ENCODE data around the gene CTBP1. TPM values are rescaled to one million over a fixed set of nuclear protein-coding genes. Genes with fewer than 3 reads are reported as not detected.
"Not testable (repeated sequence)": the region's sequence is repeated elsewhere in the genome, so short reads cannot be mapped to it uniquely, and the experiment has no call there.

The CTBP1 gene
- total RNA-seq (2014; rRNA removed; shearing (Covaris generic)), result 631 and 665 TPM in 2 replicates

DNA sequence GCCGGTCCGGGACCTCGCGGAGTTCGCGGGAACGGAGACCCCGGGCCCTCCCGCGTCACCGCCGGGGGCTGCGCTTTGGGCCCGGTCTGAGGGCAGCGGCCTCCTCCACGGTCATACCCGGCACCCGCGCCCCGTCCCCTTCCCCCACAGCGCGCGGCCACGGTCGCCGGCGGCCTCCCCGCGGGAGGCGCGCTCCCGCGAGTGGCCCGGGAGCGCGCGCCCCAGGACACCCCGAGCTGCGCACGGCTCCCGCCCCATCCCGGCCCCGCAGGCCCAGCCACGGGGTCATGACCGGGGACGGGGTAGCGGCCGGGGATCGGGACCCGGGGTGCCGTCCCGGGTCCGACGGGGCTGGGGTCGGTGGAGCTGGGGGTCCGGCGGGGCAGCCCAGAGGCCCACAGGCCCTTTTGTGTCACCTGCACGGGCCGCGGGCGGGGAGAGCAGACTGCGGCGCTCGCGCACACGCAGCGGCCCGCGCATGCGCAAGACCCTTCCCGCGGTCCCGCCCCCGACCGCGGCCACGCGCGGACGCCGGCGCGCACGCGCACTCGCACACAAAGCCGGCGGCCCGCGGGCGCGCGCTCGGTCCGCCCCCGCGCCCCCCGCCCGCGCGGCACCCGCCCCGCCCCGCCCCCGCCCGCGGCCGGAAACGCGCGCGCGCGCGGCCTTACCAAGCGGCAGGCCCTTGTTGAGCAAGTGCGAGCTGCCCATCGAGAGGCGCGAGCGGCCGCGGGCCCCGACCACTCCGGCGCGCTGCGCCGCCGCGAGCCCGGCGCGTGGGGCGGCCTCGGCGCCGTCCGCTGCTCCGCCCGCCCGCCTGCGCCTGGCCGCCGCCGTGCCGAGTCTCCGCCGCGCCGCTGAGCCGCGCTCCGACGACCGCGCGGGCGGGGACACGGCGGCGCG, at the start of gene CTBP1:
CTBP1 (minus strand) TSS at position 886 of the 903 bp plus-strand sequence. CDS start 7,799 bp downstream, outside the sequence.
- DNase-seq (ENCODE audit: low spot score), result peak; percentile 76

DNA sequence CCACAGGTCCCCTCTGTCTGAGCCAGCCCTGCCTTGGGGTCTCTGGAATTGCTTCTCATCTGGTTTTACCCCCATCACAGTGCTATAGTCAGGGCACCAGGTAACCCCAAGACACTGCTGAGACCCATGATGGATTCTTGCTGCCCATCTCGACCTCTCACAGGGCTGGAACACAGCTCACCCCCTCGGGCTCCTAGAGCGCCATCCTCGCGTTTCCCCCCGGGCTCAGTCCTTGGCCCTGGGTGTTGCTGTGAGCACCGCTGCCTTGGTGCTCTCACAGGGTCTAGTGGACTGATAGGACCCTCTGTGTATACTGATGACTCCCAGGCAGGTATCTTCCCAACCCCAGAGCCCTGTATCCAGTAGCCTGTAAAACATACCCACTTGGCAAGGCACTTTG, 49.5 kb upstream of the CTBP1 start:
- no peak for DNase-seq (ENCODE audit: low spot score)

DNA sequence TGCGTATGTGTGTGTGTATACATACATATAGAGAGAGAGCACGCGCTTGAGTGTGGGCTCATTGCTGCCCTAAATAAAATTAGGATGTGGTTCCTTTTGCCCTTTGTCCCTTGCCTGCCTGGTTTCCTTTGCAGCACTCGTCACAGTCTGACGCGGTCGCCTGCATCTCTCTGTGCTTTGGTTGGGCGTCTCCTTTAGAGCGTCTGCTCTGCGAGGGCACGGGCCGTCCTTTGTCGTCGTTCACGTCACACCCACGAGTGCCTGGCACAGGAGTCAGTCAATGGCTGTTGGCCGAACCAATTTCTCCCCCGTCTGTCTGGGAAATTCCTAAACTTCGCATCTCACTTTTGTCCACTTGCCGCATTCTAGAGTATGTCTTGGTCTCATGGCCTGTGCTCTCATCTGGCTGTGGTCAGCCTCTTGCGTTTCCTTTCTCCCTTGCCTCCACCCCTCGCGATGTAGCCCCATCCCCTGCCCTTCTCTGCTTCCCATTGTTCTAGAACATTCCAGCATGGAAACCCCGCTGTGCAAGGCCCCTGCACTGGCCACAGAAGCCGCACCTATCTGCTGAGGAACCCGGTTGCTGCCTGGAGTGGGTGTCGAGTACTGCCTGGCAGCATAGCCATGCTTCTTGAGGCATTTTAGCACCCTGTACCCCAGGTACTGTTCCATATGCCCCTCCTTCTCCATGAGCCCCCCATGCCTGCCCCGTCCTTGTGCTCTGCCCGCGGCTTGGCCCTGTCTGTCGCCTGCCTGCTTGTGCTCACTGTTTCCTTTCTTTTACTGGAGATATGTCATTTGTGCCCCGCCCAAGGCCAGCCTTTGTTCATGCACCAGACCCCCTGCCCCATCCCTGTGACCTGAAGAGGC, 48.8 kb upstream of the CTBP1 start:
- DNase-seq (ENCODE audit: low spot score), result no peak

DNA sequence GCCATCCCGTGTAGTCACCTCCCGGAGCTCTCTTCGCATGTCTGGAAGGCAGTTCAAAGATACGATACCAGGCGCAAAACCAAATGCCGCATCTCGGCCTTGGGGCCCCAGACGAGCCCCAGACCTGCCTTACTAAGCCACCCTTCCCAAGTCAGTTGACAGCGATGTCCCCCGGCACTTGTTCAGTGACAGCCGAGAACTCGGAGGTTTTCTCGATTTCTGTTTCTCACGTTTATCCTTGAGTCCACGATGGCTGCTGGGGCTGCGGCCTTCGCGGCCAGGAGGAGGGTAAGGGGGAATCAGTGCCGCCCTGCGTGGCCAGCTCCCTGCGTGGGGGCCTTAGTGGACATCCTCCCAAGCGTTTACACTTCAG, 48.1 kb upstream of the CTBP1 start:
- DNase-seq (ENCODE audit: low spot score), result no peak

DNA sequence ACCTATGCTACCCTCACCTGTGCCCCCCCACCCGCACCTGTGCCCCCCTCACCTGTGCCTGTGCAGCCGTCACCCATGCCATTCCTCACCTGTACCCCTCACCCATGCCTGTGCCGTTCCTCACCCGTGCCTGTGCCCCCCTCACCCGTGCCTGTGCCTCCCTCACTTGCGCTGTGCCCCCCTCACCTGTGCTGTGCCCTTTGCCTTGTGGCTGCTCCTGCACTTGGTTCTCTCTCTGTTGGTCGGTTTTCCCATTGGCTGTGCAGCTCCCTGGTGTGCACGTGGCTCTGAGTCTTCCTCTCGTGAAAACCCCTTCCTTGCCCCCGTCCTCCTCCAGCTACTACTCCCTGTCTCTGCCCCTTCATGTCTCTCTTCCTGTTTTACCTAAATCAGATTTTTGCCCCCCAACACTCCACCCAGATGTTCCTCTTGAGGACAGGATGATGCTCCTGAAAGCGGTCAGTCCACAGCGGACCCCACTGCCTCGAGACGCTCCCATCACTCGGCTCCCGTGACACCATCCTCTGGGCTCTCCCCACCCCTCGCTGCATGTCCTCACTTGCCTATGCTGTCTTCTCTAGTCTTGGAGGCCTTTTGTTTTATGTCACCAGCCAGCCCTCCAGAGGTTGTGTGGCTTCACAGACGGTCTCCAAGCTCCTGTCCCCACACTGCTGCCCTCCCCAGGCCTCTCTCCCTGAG, 47.5 kb upstream of the CTBP1 start:
- DNase-seq (ENCODE audit: low spot score), result no peak

DNA sequence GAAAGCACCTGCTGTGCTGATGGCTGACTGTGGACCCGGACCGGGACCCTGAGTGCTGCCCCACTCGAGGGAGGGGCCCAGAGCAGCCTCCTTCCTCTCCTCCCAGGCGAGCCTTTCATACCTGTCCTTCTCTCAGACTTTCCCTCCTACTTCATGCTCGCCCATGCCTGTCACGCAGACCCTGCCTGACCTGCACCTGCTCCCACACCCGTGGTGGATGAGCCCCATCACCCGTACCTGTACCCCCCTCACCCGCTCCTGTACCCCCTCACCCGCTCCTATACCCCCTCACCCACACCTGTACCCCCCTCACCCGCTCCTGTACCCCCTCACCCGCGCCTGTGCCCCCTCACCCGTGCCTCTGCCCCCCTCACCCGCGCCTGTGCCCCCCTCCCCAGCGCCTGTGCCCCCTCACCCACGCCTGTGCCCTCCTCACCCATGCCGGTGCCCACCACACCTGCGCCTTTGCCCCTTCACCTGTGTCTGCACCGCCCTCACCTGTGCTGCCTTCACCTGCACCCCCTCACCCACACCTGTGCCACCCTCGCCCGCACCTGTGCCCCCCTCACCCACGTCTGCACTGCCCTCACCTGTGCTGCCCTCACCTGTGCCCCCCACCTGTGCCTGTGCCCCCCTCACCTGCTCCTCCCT, 46.6 kb upstream of the CTBP1 start:
- no peak for DNase-seq (ENCODE audit: low spot score)

DNA sequence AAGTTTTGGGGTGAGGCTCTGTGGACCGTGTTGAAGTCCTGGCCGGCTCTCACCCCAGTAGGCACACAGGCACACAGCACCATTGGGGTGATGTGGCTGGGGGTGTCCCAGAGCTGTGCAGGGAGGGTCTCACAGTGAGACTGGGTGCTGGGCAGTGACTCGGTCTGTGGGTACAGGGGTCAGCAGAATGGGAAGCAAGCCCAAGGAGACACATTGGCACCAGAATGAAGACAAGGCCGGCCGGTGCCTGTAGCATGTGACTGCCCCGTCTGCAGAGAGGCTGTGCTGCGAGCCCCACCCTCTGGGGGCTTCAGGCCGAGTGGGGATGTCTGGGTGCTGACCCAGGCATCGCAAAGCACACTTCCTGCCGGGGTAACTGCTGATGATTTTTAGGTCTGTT, 46.0 kb upstream of the CTBP1 start:
- DNase-seq (ENCODE audit: low spot score), result no peak

DNA sequence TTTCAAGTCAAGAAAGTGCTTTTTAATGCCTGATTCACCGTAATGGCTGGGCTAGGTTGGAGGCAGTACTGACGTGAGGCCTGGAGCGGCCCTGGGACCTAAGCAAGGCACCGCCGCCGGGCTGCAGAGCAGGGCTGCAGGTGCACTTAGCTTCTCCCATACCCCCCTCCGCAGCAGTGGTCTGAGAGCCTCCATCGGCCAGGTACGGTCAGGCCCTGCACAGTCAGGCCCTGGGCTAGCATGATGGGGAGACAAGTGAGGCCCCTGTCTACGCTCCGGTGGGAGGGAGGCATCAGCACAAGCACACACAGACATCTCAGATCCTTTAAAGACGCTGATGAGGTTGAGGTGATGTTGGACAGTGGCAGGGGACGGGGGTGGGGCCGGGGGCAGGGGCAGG, 45.5 kb upstream of the CTBP1 start:
- DNase-seq (ENCODE audit: low spot score), result no peak

DNA sequence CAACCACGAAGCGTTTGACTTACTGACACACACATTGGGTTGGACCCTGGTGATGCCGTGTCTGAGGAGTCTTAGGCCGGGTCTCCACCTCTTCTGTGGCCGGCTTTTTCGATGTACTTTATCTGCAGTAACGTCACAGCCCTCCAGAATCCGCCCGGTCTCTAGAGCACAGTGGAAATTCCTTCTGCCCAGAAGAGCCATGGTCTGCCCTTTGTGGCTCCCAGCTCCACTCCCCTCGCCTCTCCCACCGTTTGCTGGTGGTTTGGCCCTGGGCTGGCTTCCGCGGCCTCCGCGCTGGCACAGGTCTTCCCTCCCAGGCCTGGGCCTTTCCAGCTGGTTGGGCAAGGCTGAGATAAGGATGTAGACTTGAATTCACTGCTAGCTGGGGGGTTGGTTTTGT, 45.1 kb upstream of the CTBP1 start:
- no peak for DNase-seq (ENCODE audit: low spot score)

DNA sequence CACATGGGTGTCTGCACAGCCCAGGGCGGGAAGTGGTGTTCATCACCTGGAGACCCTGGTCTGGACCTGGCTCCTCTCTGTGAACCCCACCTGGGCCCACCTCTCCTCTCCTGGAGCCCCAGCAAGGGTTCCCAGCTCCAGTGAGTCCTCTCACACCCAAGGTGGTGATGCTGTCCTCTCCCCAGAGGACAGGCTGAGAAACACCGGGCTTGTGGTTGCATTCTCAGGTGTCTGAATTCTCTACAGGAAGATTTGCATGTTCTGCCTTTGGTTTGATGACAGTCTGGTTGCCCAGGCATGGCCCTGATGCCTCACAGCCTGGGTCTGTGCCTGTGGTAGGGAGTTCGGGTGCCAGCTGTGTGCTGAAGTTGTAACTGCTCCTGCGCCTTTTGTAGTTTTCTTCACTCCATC, 44.6 kb upstream of the CTBP1 start:
- DNase-seq (ENCODE audit: low spot score), result no peak

DNA sequence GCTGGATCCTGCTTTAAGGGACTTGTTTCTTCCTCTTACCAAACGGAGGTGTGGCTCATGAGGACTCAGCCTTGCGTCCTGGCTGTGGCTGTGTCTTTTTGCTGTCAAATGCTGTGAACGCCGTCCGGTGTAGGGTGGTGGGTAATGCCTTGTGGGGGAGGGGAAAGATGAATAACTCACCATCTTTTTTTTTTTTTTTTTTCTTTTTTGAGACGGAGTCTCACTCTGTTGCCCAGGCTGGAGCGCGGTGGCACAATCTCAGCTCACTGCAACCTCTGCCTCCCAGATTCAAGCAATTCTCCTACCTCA, 43.7 kb upstream of the CTBP1 start:
- not testable (repeated sequence) for DNase-seq (ENCODE audit: low spot score)

DNA sequence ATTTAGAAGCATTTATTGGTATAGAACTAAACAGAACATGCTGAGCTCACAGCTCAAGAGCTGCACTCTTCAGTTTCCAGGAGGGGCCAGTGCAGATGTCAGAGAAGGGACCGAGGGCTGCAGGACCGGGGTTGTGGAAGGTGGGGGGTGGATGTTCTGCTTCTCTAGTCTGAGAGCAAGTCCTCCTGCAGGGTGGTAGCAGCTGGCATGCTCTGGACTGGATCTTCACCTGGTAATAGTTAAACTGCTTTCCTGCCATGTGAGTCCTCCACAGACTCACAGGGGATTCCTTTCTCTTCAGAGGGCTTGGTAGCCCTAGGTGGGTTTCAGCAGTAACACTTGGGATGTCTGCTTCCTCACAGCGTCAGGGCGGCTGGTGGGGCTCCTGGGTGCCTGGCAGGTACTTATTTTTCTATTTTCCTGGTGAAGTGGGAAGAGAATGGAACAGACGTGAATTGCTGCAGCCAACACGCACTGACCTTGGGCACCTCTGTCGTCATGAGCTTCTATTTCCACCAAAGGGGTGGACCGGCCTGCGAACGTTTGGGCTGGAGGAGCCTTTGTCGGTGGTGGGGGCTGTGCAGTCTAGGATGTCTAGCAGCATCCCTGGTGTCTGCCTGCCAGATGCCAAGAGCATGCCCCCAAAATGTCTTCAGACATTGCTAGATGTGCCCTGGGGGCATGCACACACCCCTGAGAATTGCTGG, 43.2 kb upstream of the CTBP1 start:
- no peak for DNase-seq (ENCODE audit: low spot score)

DNA sequence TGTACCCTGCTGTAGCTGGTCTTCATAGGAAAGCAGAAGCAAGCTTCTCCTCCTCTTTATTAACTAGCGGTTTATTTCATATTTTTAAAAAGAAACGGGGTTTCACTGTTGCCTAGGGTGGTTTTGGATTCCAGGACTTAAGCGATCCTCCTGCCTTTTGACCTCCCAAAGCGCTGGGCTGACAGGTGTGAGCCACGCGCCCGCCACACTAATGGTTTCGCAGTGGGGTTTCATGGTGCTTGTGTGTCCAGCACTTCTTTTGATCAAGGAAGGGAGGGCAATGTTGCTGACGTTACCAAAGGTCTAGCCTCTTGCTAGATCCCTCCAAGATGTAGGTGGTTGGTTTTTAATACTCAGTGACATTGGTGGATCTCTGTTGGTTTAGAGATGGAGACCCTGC, 42.2 kb upstream of the CTBP1 start:
- no peak for DNase-seq (ENCODE audit: low spot score)

DNA sequence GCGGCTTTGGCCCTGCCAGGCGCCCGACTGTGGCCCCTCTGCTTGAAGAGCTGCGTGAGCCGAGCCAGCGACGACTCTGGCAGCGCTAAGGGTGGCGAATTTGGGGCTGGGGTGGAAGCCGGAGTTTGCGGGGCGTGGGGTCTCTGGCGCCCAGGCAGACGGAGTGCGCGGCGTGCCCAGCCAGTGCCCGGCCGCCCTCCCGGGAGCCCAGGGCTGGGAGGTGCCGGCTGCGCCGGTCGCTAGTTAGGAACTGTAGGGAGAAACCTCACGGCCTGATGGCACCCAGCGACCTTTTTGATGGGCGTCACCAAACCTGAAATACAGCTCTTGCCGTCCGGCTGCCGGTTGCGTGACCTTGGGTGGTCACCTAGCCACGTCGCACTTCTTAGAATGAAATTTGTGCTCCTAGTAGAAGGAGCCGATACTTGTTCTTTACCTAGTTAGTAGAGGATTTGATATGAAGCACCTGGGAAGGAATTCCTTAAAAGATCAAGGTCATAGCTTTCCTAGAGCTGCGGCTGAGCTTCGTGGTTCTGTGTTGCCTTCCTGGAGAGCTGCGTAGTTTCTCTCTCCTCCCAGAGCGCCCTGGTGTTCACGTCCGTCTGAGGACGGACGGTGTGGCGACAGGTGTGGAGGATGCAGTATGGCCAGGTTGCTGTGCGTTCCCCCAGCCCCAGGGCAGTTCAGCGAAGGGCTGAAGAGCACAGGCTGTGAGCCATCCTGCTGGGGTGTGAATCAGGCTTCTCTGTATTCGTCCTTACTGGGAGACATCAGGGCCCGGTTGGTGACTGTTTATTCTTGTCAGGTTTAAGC, 41.4 kb upstream of the CTBP1 start:
- peak; percentile 57 for DNase-seq (ENCODE audit: low spot score)

DNA sequence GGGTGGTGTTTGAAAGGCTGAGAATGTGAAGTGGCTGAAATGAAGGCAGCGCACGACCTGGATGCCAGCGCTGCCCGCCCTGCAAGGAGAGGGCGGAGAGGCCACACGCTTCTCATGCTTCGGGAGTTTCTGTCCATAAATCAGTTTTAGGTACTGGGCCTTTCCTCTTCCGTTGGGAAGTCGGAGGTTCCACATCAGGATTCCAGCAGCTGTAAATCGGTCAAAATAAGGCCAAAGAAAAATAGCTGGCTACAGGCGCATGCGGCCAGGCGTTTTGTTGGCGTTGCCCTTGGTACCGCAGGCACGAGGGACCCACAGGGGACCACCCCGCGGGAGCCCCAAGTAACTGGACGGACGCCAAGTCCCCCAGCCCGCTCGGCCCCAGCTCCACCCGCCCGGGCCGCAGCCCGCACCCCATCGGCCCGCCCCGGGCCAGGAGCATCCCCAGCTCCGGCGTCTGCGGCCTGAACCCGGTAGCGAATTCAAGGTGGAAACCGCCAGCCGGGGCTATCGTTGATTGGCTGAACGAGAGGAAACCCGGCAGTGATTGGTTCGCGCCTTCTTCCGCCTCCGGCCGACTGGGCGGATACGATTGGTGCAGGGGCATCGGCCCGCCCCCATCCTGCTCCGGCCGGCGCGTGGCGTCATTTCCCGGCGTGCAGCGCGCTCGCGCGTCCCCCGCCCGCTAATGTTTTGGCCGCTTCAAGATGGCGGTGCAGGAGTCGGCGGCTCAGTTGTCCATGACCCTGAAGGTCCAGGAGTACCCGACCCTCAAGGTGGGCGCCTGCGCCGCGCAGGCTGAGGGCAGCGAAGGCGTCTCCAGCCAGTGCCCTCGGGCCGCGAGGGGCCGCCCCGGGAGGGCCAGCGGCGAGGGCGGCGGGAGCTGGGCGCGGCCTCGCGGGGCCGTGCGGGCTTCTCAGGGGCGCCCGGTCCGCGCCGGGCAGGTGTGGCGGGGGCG, 40.6 kb upstream of the CTBP1 start, which contains the start of gene MAEA:
MAEA (plus strand) TSS at position 685 of the 958 bp plus-strand sequence; CDS start at position 708, 23 bp downstream.
- DNase-seq (ENCODE audit: low spot score), result peak; percentile 97

DNA sequence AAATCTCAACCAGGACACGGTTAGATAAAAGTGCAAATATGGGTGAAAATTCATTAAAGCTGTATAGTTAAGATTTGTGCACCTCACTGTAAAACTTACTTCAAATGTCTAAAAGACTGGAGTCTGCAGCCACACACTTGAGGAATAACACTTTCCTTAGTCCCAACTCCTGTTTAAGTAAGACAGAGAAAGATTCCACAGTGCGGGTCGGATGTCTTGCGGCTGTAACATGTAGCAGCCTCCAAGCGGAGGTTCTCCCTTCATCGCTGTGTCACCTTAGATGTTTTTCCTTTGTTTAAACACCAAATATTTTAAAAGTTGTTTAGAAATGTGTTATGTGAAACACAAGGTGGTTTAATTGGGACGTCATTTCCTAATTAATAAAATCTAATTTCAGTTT, 39.9 kb upstream of the CTBP1 start:
- DNase-seq (ENCODE audit: low spot score), result no peak

DNA sequence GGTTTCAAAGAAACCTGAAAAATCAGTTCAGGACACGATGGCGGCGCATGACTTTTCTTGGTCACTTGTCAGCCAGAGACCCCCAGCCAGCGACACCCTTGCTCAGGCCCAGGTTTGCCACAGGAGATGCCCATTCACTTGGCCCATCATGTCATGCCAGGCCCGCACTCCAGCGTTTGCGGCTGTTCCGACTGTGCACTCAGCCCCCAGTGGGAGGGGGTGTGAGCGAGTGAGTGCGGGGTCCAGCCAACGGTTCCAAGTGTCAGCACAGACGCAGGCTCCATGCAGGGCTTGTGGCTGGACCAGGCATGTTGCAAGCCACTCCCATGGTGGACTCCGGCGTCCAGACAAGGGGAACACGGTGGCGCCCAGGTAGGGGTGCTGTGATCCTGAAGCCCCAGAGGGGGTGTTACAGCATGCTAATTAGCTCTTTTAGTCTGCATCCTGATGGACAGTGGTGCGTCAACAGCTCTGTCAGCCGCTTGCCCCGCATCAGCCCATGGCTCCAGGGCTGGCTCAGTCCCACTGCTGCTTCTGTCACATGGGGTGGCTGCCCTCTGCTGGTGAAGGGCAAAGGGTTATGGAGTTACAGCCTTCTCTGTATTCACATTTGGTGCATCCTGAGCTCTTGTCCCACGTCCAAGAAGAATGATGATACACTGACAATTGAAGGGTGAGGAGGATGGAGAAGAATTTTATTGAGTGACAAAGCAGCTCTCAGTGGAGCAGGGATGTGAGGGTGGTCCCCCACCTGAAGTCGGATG, 37.0 kb upstream of the CTBP1 start:
- no peak for DNase-seq (ENCODE audit: low spot score)

Data from HT-29 (cell line).